Smooth muscle cell of the pulmonary artery (primary cell): ENCODE measurements around the gene SYNGR3. TPM values are rescaled to one million over a fixed set of nuclear protein-coding genes. Genes with fewer than 3 reads are reported as not detected.

Experiments used
- total RNA-seq: library from RNA; depleted of rRNA; stranded (reverse); fragments of >200 nt; gene quantifications from 2 replicates; pipeline ENCODE4 v1.2.3, GENCODE V29; 2014

SYNGR3 gene, protein sequence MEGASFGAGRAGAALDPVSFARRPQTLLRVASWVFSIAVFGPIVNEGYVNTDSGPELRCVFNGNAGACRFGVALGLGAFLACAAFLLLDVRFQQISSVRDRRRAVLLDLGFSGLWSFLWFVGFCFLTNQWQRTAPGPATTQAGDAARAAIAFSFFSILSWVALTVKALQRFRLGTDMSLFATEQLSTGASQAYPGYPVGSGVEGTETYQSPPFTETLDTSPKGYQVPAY
- total RNA-seq: 4.0 and 12.5 TPM in 2 replicates

DNA sequence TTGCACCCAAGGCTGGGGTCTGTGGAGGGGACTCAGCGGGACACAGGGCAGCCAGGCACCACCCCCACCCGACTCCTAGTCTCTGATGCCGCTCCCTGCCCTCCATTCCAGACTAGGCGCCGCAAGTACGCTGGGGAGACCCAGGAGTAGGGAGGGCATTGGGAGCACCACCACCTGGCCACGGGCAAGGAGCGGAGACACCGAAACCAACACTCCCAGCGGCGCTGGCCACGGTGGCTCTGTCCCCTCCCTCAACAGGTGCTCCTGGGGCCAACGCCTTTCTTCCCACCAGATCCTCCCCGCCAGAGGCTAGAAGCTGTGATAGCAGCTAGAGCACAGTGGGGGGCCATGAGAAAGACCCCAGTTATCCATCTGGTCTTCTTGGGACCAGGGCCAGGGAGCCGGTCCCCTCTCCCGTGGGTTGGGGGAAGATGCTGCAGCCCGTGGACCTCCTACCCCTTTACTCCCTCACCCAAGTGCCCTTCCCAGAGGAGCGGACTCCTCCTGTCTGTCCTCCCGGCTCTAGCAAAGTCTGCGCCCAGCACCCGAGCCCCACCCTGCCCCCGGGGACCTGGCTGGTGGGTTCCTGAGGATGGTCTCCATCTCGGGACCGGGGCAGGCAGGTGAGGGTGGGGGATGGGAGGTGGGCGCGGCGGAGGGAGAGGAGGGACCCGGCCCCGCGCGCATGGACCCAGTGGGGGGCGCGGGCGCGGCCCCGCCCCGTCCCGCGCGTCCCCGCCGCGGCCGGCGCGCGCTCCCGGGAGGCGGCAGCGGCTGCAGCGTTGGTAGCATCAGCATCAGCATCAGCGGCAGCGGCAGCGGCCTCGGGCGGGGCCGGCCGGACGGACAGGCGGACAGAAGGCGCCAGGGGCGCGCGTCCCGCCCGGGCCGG lies at the start of gene SYNGR3:
TSS of gene SYNGR3 (plus strand) at position 762 of the 892 bp plus-strand sequence. CDS start 133 bp downstream, outside the sequence.

GRCh38 chr16:1942810-1943726 lies 46.7 kb upstream of the SYNGR3 start, which contains the start of gene MSRB1:
Gene MSRB1, minus strand, starts transcription at chr16:1943199. Its CDS starts 43 bp downstream, at chr16:1943156.

GRCh38 chr16:1959269-1960039 lies 30.3 kb upstream of the SYNGR3 start, which contains the start of gene NDUFB10:
Gene NDUFB10, plus strand, starts transcription at chr16:1959538. Its CDS starts 87 bp downstream, at chr16:1959625.

GRCh38 chr16:1964506-1965395 lies 25.0 kb upstream of the SYNGR3 start, which contains the start of gene RPS2:
Gene RPS2, minus strand, starts transcription at chr16:1964826. Its CDS starts 201 bp downstream, at chr16:1964625.

DNA sequence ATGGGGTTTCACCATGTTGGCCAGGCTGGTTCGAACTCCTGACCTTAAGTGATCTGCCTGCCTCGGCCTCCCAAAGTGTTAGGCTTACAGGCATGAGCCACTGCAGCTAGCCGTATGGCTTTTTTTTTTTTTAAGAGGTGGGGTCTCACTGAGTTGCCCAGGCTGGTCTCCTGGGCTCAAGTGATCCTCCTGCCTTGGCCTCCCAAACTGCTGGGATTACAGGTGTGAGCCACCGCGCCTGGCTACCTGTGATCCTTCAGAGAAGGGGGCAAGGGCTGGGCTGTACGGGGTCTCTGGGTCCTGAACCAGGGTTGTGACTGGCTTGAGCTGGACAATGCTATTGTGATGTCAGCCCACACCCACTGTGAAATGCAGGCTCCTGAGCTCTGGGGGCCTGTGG lies 23.3 kb upstream of the SYNGR3 start, which contains the start of gene RNF151:
TSS of gene RNF151 (plus strand) at position 397 of the 400 bp plus-strand sequence. CDS start 26 bp downstream, outside the sequence.

GRCh38 chr16:1971796-1972489 lies 17.8 kb upstream of the SYNGR3 start, which contains the start of gene TBL3:
Gene TBL3, plus strand, starts transcription at chr16:1972053. Its CDS starts 112 bp downstream, at chr16:1972165.

DNA sequence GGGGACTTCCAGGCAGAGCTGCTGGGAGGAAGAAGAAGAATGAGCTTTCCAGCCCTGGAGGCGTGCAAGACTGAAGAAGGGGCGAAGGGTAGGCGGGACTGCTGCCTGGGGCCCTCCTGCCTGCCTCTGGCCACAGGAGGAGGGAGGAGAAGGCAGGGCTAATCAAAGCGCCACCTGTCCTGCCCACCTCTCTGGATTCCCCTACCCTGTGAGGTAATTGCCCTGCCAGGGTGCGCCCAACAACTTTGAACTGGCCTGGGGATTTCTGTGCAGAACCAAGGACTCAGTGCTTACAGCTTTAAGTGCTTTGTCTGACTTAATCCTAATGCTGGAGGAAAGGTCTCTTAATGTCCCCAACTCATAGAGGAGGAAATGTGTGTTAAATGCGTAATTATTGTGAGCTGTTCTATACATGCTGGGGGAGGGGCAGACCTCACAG lies 8.4 kb upstream of the SYNGR3 start, which contains the start of gene NOXO1:
TSS of gene NOXO1 (minus strand) at position 72 of the 439 bp plus-strand sequence. CDS start 290 bp downstream, outside the sequence.

DNA sequence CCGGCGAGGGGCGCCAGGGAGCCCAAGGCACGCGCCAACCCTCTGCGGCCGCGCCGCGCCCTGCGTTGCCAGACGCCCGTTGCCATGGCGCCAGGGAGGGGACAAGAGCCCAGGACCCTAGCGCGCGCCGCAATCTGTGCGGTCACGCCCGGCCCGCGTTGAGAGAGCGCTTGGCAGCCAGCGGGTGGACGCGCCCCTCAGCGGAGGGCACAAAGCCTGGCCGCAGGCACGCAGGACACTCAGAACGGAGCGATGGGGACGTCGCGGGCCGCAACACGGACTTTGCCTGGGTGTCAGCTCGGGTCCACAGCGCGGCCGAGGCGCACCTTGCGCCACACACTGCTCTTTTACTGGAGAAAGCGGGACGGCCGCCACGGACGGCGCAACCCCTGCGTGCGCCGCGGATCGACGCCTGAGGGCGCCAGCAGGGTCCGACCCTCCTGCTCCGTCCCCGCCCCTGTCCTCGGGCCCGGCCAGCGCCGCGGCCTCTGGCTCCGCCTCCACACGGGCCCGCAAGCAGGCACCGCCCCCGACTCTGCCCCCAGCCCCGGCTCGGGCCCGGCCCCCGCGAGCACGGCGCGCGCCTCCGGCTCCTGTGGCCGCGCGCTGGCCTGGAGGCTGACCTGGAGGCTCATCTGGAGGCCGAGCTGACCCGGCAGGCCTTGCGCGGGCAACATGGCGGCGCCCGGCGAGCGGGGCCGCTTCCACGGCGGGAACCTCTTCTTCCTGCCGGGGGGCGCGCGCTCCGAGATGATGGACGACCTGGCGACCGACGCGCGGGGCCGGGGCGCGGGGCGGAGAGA lies 6.0 kb upstream of the SYNGR3 start, which contains the start of gene GFER:
TSS of gene GFER (plus strand) at position 650 of the 803 bp plus-strand sequence. CDS start at position 676, 26 bp downstream.

DNA sequence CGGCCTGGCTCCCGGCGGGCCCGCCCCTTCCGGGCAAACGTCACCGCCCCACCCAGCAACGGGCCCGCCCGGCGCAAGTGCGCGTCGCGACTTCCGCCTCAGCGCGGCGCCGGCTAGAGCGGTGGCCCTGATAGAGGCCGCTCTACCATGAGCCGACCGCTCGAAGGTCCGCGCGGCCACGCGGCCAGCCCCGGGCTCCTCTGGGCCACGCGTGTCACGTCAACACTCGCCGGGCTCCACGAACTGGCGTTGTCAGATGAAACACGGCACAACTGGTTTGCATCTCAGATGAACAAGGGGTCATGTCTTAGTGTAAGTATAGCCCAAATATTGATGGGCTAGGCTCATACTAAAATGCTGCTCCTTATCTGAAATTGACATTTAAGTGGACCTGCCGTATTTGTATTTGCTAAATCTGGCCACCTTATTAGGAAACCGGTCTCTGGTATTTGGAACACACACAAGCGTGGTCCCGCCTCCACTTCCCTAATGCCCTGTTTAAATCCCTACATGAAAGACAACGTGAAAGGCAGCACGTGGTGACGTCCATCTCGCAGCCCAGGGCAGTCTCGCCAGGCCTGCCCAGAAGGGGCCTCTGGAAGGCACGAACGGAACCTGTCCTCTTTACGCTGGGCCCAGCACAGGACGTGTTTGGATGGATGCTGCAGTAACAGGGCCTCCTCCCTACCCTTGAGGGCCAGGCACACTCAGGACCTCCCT lies 20.2 kb downstream of the SYNGR3 start, which contains the start of gene ZNF598:
TSS of gene ZNF598 (minus strand) at position 31 of the 720 bp plus-strand sequence.

GRCh38 chr16:2019518-2019920 lies 29.7 kb downstream of the SYNGR3 start, which contains the start of gene NPW:
Gene NPW, plus strand, starts transcription at chr16:2019785.

DNA sequence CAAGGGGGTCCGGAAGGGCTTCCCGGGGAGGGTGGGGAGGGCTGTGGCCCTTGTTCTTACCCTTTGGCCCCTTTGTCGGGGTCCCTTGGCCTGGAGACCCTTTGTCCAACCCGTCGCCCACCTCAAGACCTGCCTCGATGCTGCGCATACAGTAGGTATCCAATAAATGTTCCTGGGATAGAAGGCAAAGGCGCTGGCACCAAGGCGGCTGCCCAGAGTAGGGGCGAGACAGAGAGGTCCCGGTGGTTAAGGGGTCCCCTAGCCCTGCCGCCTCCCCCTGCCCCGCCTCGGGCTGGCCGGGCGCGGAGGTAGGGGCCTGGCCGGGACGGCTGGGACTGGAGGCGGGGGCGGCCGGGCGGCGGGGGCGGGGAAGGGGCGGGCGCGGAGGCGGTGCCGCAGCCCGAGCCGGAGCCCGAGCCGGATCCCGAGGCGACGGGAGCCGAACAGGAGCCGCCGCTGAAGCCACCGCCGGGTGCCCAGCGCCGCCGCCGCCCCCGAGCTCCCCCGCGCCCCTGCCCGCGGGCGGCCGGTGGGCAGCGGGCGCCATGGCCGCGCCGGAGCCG lies 36.8 kb downstream of the SYNGR3 start, which contains the start of gene NHERF2:
TSS of gene NHERF2 (plus strand) at position 442 of the 563 bp plus-strand sequence. CDS start at position 546, 104 bp downstream.

Other genes starting within 250 kb of the SYNGR3 start
- gene NME3, start 218.4 kb upstream of the SYNGR3 start, total RNA-seq: 45.3 and 61.7 TPM in 2 replicates
- 8.5 and 15.9 TPM in 2 replicates for gene EME2, start 217.2 kb upstream of the SYNGR3 start, total RNA-seq
- gene MRPS34, start 216.8 kb upstream of the SYNGR3 start, total RNA-seq: 42.2 and 57.1 TPM in 2 replicates
- gene SPSB3, start 207.4 kb upstream of the SYNGR3 start, total RNA-seq: 30.7 and 34.6 TPM in 2 replicates
- gene NUBP2, start 207.0 kb upstream of the SYNGR3 start, total RNA-seq: 43.3 and 54.7 TPM in 2 replicates
- gene IGFALS, start 196.3 kb upstream of the SYNGR3 start, total RNA-seq: 0.17 TPM in 1 of 2 replicates, not detected in the other
- gene HAGH, start 163.1 kb upstream of the SYNGR3 start, total RNA-seq: 50.2 and 86.0 TPM in 2 replicates
- 59.8 and 96.2 TPM in 2 replicates for gene FAHD1, start 162.8 kb upstream of the SYNGR3 start, total RNA-seq
- gene MEIOB, start 117.8 kb upstream of the SYNGR3 start, total RNA-seq: not detected in 2 replicates
- gene HS3ST6, start 71.6 kb upstream of the SYNGR3 start, total RNA-seq: not detected in 2 replicates
- 5.0 and 7.1 TPM in 2 replicates for gene MSRB1, start 46.8 kb upstream of the SYNGR3 start, total RNA-seq
- gene RPL3L, start 35.3 kb upstream of the SYNGR3 start, total RNA-seq: 0.07 TPM in 1 of 2 replicates, not detected in the other
- gene NDUFB10, start 30.4 kb upstream of the SYNGR3 start, total RNA-seq: 123 and 126 TPM in 2 replicates
- gene RPS2, start 25.1 kb upstream of the SYNGR3 start, total RNA-seq: 1,723 and 1,779 TPM in 2 replicates
- gene RNF151, start 23.1 kb upstream of the SYNGR3 start, total RNA-seq: not detected in 2 replicates
- 43.1 and 56.3 TPM in 2 replicates for gene TBL3, start 17.9 kb upstream of the SYNGR3 start, total RNA-seq
- gene NOXO1, start 8.5 kb upstream of the SYNGR3 start, total RNA-seq: not detected in 2 replicates
- 8.1 and 15.1 TPM in 2 replicates for gene GFER, start 5.8 kb upstream of the SYNGR3 start, total RNA-seq
- 16.4 and 29.0 TPM in 2 replicates for gene ZNF598, start 19.9 kb downstream of the SYNGR3 start, total RNA-seq
- 0.85 and 1.0 TPM in 2 replicates for gene NPW, start 29.8 kb downstream of the SYNGR3 start, total RNA-seq
- 66.8 and 76.2 TPM in 2 replicates for gene NHERF2, start 36.9 kb downstream of the SYNGR3 start, total RNA-seq
- 19.2 and 22.6 TPM in 2 replicates for gene NTHL1, start 57.9 kb downstream of the SYNGR3 start, total RNA-seq
- 57.9 and 73.0 TPM in 2 replicates for gene TSC2, start 58.0 kb downstream of the SYNGR3 start, total RNA-seq
- gene PKD1, start 145.9 kb downstream of the SYNGR3 start, total RNA-seq: 276 and 395 TPM in 2 replicates
- gene RAB26, start 158.7 kb downstream of the SYNGR3 start, total RNA-seq: 1.2 and 3.1 TPM in 2 replicates
- gene TRAF7, start 165.8 kb downstream of the SYNGR3 start, total RNA-seq: 70.4 and 97.4 TPM in 2 replicates
- 0.20 and 1.7 TPM in 2 replicates for gene CASKIN1, start 206.6 kb downstream of the SYNGR3 start, total RNA-seq
- gene MLST8, start 215.5 kb downstream of the SYNGR3 start, total RNA-seq: 24.3 and 28.1 TPM in 2 replicates
- 1.2 and 2.2 TPM in 2 replicates for gene BRICD5, start 220.9 kb downstream of the SYNGR3 start, total RNA-seq
- gene PGP, start 224.9 kb downstream of the SYNGR3 start, total RNA-seq: 6.1 and 11.0 TPM in 2 replicates
- gene E4F1, start 233.6 kb downstream of the SYNGR3 start, total RNA-seq: 24.2 and 32.3 TPM in 2 replicates
- 0.65 and 0.92 TPM in 2 replicates for gene DNASE1L2, start 246.5 kb downstream of the SYNGR3 start, total RNA-seq